Islet of Langerhans (tissue), 1 donor: ENCODE measurements around the gene ALPG.
"Not testable (repeated sequence)": the region's sequence is repeated elsewhere in the genome, so short reads cannot be mapped to it uniquely, and the experiment has no call there.

Experiments used
- FAIRE-seq: peaks from one replicate; lab custom pipeline; 2011; peaks lifted over from hg19 to GRCh38; lab: Jason Lieb, UNC

The ALPG gene

DNA sequence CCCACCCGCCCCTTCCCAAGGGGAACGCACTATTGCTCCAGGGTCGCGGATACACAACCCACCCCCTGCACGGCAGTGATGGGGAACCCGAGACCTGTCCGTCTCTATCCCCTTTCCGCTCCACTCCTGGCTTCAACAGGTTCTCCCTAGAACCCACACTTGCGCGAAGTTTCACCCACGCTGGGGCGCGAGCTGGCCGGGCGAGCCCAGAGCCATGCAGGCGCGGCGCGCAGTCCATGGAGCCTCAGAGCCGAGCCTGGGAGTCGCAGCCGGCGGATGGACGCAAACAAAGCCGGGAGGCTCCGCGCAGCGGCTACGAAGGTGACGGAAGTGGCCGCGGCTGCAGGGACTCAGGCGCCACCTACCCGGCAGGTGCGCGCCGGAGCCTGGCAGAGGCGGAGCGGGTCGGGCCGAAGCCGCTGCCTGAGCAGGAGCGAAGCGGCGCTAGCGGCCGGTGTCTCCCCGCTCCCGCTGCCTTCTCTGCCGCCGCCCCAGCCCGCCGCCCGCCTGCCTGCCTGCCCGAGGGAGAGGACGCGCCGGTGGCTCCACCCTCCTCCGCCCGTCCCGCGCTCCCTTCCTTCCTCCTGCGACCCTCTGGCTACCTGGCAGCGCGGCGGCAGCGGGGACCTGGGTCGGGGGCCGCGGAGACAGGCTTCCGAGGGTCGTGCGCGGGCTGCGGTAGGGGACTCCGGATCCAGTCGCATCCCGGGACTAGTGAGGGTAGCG is 14.0 kb downstream of the ALPG start:
- FAIRE-seq, result no peak

- no peak for FAIRE-seq
Measured at GRCh38 chr2:232421189-232421785, 14.6 kb downstream of the ALPG start.

- no peak for FAIRE-seq
Measured at GRCh38 chr2:232422051-232422450, 15.4 kb downstream of the ALPG start.

DNA sequence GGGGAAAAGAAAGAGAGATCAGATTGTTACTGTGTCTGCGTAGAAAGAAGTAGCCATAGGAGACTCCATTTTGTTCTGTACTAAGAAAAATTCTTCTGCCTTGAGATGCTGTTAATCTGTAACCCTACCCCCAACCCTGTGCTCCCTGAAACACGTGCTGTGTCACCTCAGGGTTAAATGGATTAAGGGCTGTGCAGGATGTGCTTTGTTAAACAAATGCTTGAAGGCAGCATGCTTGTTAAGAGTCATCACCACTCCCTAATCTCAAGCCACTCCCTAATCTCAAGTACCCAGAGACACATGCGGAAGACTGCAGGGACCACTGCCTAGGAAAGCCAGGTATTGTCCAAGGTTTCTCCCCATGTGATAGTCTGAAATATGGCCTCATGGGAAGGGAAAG is 16.4 kb downstream of the ALPG start:
- not testable (repeated sequence) for FAIRE-seq

GRCh38 chr2:232423407-232423806 is 16.8 kb downstream of the ALPG start:
- not testable (repeated sequence) for FAIRE-seq

DNA sequence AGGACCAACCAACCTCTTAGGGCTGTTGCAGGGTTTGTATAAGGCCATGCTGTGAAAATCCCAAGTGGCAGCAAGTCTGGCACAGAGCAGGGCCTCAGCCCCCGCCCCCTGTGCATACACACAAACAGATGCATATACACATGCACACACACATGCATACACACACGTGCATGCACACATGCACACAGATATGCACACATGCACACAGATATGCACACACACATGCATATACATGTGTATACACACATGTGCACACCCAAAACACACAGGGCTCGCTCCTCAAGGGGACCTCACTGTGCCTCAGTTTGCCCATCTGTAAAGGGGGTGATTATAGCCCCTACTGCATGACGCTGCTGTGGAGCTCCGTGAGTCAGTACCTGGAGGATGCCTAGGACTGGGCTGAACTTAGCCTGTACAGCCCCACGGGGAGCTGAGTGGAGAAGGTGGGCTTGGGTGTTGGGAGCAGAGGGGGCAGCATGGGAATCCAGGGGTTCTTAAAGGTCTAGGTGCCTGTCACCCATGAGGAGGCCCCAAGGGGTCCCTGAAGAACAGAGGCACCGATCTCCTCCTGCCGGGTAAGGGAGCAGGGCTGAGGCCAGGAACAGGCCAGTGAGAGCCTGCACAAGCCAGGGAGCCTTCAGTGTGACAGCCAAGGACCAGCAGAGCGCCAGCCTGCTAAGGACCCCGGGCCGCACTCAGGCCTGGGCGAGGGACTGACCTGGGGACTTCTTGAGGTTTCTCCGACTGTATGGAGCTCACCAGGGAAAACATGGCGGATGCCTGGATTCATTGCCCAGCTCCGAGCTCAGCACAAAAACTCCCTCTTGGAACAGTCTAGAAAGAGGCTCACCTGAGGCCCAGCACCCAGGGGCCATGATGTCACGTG is 25.3 kb downstream of the ALPG start:
- no peak for FAIRE-seq

DNA sequence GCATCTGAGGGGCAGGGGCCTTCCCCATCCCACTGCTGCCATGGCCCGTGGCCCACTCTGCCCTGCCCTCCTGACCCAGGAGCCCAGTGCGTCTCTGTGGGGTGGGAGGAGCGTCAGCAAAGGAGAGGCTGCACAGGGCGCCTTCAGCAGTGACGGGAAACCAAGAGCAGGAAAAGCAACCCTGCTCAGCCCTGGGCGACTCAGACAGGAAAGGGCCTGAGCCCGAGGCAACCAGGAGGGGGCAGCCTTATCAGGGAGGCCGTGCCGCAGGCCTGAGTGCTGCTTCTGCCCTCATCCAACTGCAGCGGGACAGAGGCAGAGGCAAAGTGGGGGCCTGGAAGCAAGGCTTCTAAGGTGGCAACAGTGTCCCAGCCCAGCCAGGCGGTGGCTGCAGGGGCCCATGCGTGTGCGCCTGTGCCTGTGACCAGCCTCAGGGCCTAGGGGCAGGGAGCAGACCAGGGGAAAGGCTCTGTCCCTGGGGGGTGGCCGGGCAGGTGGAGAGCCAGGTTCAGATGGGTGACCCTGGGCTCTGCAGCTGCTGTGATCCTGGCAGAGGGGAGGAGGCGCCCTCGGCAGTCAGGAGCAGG is 26.0 kb downstream of the ALPG start:
- no peak for FAIRE-seq

DNA sequence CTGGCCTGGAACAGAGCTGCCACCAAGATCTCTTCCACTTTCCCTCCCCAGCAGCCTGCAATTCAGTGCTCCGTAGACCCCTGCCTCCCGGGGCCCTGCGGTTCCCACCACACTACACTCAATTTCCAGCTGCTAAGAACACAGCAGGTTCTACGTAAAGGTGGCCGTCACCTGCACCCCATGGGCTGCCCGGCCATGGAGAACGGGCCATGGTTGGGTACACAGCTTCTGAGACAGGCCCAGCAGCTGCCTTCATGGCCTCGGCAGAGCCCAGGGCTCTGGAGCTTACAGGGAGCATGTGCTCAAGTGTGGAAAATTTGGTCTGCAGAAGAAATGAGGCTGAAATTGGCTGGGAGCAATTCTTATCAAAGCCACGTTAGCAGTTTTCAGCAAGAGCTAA is 27.0 kb downstream of the ALPG start:
- peak; percentile 98 for FAIRE-seq

- no peak for FAIRE-seq
Measured at GRCh38 chr2:232434091-232434490, 27.4 kb downstream of the ALPG start.

DNA sequence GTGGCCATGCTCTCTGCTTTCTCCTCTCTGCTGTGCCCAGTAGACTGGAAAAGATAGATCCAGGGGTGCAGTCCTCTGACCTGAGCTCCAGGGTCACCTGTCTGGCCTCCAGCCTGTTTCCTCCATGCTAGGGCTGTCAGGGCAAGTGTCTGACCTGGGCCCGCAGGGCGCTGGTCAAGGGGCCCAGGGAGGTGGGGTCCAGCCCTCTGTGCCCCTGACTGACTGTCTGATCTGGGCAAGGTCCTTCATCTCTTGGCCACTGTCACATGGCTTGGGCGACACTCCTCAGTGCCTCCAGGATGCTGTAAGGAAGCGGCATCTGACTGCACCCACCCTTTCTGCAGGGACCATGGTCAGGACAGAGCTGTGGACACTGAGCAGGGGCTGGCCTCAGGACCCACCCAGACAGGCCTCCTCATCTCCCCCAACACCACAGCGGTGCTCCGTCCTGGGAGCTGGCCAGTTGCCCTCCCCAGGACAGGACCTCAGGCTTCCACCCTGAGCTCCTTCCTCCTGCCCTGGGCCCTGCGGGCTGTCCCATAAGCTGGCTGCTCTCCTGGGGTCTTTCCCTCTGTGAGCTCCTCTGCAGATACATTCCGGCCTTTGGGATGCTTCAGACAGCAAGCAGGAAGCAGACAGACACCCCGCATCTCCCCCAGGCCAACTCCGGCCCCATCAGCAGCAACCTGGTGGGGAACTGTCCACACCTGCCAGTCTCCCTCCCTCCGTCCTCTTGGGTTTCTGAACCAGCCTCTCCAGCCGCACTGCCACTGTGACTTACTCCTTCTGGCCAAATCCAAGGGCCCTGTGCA is 28.1 kb downstream of the ALPG start:
- no peak for FAIRE-seq

- FAIRE-seq, result no peak
Measured at GRCh38 chr2:232435375-232435648, 28.7 kb downstream of the ALPG start.

GRCh38 chr2:232435805-232436204 is 29.2 kb downstream of the ALPG start:
- no peak for FAIRE-seq

- FAIRE-seq, result no peak
Measured at GRCh38 chr2:232436381-232437194, 29.9 kb downstream of the ALPG start.

DNA sequence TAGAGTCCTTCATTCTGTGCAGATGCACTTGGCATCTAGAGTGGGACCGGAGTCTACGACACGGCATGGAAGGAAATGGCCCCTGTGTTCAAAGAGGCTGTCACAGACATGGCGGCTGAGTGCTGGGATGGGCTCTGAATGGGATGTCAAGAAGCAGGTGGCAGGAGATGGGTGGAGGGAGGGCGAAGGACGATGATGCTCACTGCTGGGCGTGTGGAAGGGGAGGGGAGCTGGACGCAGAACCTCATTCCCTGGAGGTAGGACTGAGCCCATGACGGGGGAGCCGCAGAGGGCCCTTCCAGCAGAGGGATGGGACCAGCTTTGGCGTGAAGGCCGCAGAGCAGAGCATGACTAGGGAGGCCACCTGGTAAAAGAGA is 30.5 kb downstream of the ALPG start:
- FAIRE-seq, result no peak

GRCh38 chr2:232438091-232438490 is 31.4 kb downstream of the ALPG start:
- FAIRE-seq, result no peak

GRCh38 chr2:232438951-232439757 is 32.5 kb downstream of the ALPG start:
- peak; percentile 76 for FAIRE-seq

DNA sequence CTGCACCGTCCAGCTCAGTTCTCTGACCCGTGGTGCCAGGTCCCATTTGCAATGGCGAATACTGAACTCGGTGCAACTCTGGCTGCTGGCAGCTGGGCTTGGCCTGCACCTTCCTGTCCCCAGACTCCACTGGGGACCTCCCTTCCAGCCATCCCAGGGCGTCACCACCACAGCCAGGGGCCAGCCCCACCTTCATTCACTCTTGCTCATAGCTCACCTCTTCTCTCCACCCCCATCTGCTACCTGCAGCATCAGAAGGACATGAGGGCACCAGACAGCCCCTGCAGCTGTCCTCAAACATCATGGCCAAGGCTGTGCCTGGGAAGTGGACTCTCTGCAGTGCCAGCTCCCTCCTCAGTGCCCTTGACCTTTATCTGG is 33.1 kb downstream of the ALPG start:
- no peak for FAIRE-seq

DNA sequence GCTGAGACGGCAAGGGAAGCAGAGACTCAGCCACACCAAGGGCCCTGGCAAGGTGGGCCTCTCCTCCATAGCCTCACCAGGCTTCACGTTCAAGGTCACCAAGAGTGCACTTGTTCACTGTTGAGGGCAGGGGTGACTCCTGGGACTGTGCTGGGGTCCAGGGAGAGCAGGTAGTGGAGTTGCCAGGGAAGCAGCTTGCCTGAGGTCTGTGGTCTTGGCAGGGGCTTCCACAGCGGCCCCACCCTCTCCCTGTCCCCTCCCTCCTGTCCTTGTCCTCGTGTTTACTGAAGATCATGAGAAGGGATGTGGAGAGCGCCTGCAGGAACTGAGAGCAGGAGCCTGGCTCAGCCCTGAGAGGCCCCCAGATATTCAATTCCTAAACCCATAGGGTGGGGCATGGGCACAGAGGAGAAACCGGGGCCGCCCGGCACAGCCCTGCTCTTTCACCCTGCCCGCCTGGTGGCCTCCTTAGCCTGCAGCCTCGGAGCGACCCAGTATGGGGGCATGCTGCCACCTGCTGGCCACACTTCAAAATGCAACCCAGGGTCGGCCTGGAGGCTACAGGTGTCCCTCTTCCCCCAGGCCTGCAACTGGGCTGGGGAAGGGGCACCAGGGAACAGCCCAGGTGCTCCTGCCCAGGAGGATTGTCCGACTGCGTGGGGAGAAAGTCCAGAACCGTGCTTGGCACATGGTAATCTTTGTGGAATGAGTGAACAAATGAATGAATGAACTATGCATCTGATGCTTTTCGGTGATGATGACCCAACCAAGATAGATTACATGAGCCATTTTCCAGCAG is 33.8 kb downstream of the ALPG start:
- not testable (repeated sequence) for FAIRE-seq

DNA sequence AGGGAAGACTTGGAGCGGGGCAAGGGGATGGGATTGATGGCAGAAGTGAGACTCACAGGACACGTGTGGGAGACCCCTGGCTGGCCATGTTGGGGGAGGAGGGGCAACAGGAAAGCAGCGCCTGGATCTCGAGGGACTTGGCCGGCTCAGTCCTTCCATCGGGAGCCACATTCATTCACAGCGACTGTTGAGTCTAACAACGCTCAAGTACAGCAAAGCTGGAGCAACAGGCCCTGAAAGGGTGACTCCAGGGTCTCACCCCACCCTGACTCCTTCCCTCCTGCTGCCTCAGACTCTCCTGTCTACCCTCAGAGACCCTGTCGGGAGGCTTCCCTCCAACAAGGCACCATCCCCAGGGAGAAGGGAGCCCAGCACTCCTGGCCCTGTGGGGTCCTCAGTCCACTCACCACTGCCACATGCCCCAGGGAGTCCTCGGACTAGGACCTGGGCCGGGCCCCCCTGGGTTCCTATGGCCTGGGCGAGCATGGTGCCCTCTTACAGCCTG is 34.6 kb downstream of the ALPG start:
- no peak for FAIRE-seq
